ENCODE measurements around the gene ANKLE2. TPM values are rescaled to one million over a fixed set of nuclear protein-coding genes. Genes with fewer than 3 reads are reported as not detected.

The ANKLE2 gene
- total and polyA plus RNA-seq, 10 of the 15 experiments (the other 5 are each of a cell fraction or from before 2014, with no cell fraction given), result 4.3 to 89.4 (median 53.0) TPM

DNA sequence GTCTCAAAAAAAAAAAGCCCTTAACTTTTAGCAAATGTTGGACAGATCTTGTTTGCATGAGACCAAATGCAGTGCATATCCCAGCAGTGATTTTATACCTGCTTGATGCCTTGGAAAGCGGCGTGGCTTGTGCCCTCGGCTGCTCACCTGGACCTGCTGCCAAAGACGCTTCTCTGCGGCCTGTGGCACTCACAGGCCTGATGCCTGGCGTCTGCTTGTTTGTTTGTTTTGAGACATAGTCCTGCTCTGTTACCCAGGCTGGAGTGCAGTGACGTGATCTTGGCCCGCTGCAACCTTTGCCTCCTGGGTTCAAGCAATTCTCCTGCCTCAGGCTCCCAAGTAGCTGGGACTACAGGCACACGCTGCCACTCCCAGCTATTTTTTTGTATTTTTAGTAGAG, 45.8 kb downstream of the ANKLE2 start (continued):
- TF ChIP-seq, protein P1, sequence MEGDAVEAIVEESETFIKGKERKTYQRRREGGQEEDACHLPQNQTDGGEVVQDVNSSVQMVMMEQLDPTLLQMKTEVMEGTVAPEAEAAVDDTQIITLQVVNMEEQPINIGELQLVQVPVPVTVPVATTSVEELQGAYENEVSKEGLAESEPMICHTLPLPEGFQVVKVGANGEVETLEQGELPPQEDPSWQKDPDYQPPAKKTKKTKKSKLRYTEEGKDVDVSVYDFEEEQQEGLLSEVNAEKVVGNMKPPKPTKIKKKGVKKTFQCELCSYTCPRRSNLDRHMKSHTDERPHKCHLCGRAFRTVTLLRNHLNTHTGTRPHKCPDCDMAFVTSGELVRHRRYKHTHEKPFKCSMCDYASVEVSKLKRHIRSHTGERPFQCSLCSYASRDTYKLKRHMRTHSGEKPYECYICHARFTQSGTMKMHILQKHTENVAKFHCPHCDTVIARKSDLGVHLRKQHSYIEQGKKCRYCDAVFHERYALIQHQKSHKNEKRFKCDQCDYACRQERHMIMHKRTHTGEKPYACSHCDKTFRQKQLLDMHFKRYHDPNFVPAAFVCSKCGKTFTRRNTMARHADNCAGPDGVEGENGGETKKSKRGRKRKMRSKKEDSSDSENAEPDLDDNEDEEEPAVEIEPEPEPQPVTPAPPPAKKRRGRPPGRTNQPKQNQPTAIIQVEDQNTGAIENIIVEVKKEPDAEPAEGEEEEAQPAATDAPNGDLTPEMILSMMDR (IDR thresholded peaks at IDR 0.05 in 2 of 3, conservative IDR thresholded peaks at IDR 0.05 in 1 of 3; ENCODE audit: control insufficient read depth in 2 of 3, extremely low read depth in 1 of 3, insufficient read depth in 1 of 3, low read depth in 3 of 3, low read length in 3 of 3), result no peak
- TF ChIP-seq TCF7 (IDR thresholded peaks at IDR 0.05; ENCODE audit: borderline replicate concordance) (no peak), POLR2AphosphoS5 (IDR thresholded peaks at IDR 0.05; ENCODE audit: low read length) (no peak), SKIL (IDR thresholded peaks at IDR 0.05; ENCODE audit: low read depth, poor library complexity, severe bottlenecking) (no peak), PBX3 (IDR thresholded peaks at IDR 0.05; ENCODE audit: insufficient replicate concordance, low read depth, low read length) (no peak), SMARCA5 (IDR thresholded peaks at IDR 0.05) (no peak), E2F8 (IDR thresholded peaks at IDR 0.05; ENCODE audit: low read depth, partially characterized antibody) (no peak)
- TF ChIP-seq, protein P2, sequence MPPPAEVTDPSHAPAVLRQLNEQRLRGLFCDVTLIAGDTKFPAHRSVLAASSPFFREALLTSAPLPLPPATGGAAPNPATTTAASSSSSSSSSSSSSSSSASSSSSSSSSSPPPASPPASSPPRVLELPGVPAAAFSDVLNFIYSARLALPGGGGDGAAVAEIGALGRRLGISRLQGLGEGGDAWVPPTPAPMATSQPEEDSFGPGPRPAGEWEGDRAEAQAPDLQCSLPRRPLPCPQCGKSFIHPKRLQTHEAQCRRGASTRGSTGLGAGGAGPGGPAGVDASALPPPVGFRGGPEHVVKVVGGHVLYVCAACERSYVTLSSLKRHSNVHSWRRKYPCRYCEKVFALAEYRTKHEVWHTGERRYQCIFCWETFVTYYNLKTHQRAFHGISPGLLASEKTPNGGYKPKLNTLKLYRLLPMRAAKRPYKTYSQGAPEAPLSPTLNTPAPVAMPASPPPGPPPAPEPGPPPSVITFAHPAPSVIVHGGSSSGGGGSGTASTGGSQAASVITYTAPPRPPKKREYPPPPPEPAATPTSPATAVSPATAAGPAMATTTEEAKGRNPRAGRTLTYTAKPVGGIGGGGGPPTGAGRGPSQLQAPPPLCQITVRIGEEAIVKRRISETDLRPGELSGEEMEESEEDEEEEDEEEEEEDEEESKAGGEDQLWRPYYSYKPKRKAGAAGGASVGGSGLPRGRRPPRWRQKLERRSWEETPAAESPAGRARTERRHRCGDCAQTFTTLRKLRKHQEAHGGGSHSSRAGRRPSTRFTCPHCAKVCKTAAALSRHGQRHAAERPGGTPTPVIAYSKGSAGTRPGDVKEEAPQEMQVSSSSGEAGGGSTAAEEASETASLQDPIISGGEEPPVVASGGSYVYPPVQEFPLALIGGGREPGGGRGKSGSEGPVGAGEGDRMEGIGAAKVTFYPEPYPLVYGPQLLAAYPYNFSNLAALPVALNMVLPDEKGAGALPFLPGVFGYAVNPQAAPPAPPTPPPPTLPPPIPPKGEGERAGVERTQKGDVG (CRISPR knock-in tag; IDR thresholded peaks at IDR 0.05), result no peak
